ENCODE measurements around the gene FOCAD. TPM values are rescaled to one million over a fixed set of nuclear protein-coding genes. Genes with fewer than 3 reads are reported as not detected.
A peak's percentile ranks its signal among the peaks of the same experiment; 100 is the strongest.

The FOCAD gene
- total RNA-seq, 4 donors from 2014 or later, result 13.9 to 31.2 (median 22.0) TPM

GRCh38 chr9:20989923-20990341, 305.9 kb downstream of the FOCAD start:
- WGBS, 2 donors, result 83 to 92% methylated on average over 6 of the region's 6 CpGs
- peak; percentile 16 to 82 for DNase-seq (ENCODE audit: low spot score in 2 of 2)
- TF ChIP-seq CTCF (IDR thresholded peaks at IDR 0.05) (no peak), POLR2A (IDR thresholded peaks at IDR 0.05) (no peak)

GRCh38 chr9:20990867-20991266, 306.8 kb downstream of the FOCAD start:
- 95% methylated on average over 2 of the region's 2 CpGs for WGBS, 2 donors
- DNase-seq (ENCODE audit: low spot score in 2 of 2), result peak in 1 of 2 donors; percentile 29
- no peak overlapping the region for H3K4me3 ChIP-seq (ENCODE audit: low read depth, poor library complexity, severe bottlenecking)
- intact Hi-C loops (cut with DNase I; ENCODE audit: low total_unique reads), result no loop called here
- no peak for TF ChIP-seq CTCF (IDR thresholded peaks at IDR 0.05)
- TF ChIP-seq POLR2A (IDR thresholded peaks at IDR 0.05), result no peak

More at GRCh38 chr9:20989923-20990341, 305.9 kb downstream of the FOCAD start:
- intact Hi-C loops (cut with DNase I; ENCODE audit: low total_unique reads), result no loop called here
- H3K4me3 ChIP-seq (ENCODE audit: low read depth, poor library complexity, severe bottlenecking), result no peak overlapping the region

- intact Hi-C loops (cut with DNase I; ENCODE audit: low total_unique reads), result no loop called here
- no peak overlapping the region for H3K4me3 ChIP-seq (ENCODE audit: low read depth, poor library complexity, severe bottlenecking)
- 90 to 93% methylated on average over 3 of the region's 3 CpGs for WGBS, 2 donors
- no peak for DNase-seq (ENCODE audit: low spot score in 2 of 2)
- TF ChIP-seq POLR2A (IDR thresholded peaks at IDR 0.05), result no peak
- TF ChIP-seq CTCF (IDR thresholded peaks at IDR 0.05), result no peak
Measured at GRCh38 chr9:20994486-20994885, 310.4 kb downstream of the FOCAD start.

- H3K4me3 ChIP-seq (ENCODE audit: low read depth, poor library complexity, severe bottlenecking), result no peak overlapping the region
- no peak for DNase-seq (ENCODE audit: low spot score in 2 of 2)
- 60 to 74% methylated on average over 2 of the region's 2 CpGs for WGBS, 2 donors
- TF ChIP-seq POLR2A (IDR thresholded peaks at IDR 0.05) (no peak), CTCF (IDR thresholded peaks at IDR 0.05) (no peak)
- intact Hi-C loops (cut with DNase I; ENCODE audit: low total_unique reads), result no loop called here
Measured at GRCh38 chr9:20995616-20996015, 311.6 kb downstream of the FOCAD start.

GRCh38 chr9:20996809-20997208, 312.8 kb downstream of the FOCAD start:
- 81 to 98% methylated on average over 2 of the region's 2 CpGs for WGBS, 2 donors
- no peak for DNase-seq (ENCODE audit: low spot score in 2 of 2)
- TF ChIP-seq POLR2A (IDR thresholded peaks at IDR 0.05) (no peak), CTCF (IDR thresholded peaks at IDR 0.05) (no peak)
- H3K4me3 ChIP-seq (ENCODE audit: low read depth, poor library complexity, severe bottlenecking), result no peak overlapping the region
- intact Hi-C loops (cut with DNase I; ENCODE audit: low total_unique reads), result no loop called here

GRCh38 chr9:20997503-20998076, 313.5 kb downstream of the FOCAD start:
- WGBS, 2 donors, result 88 to 91% methylated on average over 2 of the region's 2 CpGs
- intact Hi-C loops (cut with DNase I; ENCODE audit: low total_unique reads), result no loop called here

More at GRCh38 chr9:20997503-20998076, 313.5 kb downstream of the FOCAD start:
- no peak for DNase-seq (ENCODE audit: low spot score in 2 of 2)
- no peak overlapping the region for H3K4me3 ChIP-seq (ENCODE audit: low read depth, poor library complexity, severe bottlenecking)
- no peak for TF ChIP-seq POLR2A (IDR thresholded peaks at IDR 0.05)
- no peak for TF ChIP-seq CTCF (IDR thresholded peaks at IDR 0.05)
